Stimulated activated CD8-positive, alpha-beta memory T cell treated with anti-CD3 and anti-CD28 coated beads, Interleukin-7, amount 100 ng/mL, for 4 hours (primary cell): ENCODE results near the gene TRIM16.
"Not testable (repeated sequence)": the region's sequence is repeated elsewhere in the genome, so short reads cannot be mapped to it uniquely, and the experiment has no call there.

Source experiments
- DNase-seq, 2 donors: peaks; one replicate each; pipeline ENCODE4 v3.0.0-alpha.2; 2020; ENCODE audit warnings: low read depth in 2 of 2

Gene TRIM16

DNA sequence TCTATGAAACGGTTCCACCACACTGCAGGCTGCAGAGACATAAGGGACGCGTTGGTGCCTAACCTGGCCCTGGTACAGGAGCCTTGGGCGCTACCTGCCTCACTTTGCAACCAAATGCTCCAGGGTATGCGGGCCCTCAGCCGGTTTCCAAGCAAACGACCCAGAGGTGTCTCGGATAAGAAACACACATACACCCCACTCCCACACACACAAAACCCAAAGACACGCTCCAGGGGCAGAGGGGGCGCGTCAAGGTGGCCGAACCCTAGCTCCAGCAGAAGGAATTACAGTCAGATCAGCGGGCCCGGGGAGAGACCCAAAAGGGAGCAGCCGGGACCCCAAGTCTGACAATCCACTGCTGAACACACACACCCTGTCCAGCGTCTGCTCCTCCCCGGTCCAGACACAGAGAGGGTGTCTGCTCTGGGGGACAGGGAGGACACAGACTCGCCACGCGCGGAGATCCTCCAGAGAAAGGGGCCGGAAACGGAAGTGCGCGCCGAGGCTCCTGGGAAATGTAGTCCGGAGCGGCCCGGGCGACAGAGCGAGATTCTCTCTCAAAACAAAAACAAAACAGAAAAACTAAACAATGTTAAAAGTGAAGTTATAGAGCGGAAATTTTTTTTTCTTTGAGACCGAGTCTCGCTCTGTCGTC, at the start of gene TRIM16:
TRIM16 (minus strand) TSS at position 488 of the 655 bp plus-strand sequence. CDS start 32,702 bp downstream, outside the sequence.
- DNase-seq, result peak; percentile 62 to 72

DNA sequence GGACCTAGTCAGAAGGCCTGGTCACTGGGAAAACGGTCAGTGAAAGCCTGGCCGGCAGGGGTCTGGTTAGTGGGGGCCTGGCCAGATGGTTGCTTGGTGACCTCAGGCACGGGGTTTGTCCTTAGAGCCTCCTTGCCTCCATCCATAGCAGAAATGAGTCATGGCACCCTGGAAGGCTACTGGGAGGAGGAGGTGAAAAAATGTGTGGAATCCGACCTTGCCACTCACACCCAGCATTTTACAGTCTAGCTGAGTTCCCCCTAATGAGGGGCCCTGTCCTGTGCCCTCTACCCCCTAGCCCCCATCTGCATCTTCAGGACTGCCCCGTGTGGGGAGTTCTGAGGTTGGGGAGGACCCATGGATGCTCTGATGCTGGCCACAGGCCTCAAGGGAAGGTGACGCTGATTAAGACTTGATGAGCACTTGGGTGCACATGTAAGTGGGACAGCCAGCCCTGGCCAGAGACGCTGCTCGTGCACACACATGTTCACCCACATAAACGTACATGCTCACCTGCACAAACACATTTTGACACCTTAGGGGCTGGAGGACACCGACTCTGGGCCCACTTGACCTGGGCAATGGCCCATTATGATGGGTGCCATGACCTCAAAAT, 49.2 kb upstream of the TRIM16 start:
- not testable (repeated sequence) for DNase-seq

GRCh38 chr17:15731900-15732299, 47.8 kb upstream of the TRIM16 start, which contains the start of gene TBC1D26:
TBC1D26 (plus strand) TSS chr17:15732283; CDS start chr17:15735349, 3,066 bp downstream.
- not testable (repeated sequence) for DNase-seq

GRCh38 chr17:15730535-15730934, 46.4 kb upstream of the TRIM16 start:
- not testable (repeated sequence) for DNase-seq

- not testable (repeated sequence) for DNase-seq
These were observed 32.8 kb upstream of the TRIM16 start for GRCh38 chr17:15716601-15717563.

DNA sequence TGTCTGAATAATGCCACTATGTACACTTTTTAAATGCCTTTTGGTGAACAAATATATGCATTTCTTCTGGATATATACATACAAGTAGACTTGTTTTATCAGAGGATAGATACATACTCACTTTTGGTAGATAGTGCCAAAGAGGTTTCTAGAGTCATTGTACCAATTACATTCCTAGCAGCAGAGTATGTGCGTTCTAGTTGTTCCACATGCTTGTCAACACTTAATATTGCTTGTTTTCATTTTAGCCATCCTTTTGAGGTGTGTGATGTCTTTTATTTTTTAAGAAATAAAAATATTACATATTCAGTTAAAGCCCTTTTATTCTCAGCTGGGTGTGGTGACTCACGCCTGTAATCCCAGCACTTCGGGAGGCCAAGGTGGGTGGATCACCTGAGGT, 24.8 kb upstream of the TRIM16 start:
- not testable (repeated sequence) for DNase-seq

DNA sequence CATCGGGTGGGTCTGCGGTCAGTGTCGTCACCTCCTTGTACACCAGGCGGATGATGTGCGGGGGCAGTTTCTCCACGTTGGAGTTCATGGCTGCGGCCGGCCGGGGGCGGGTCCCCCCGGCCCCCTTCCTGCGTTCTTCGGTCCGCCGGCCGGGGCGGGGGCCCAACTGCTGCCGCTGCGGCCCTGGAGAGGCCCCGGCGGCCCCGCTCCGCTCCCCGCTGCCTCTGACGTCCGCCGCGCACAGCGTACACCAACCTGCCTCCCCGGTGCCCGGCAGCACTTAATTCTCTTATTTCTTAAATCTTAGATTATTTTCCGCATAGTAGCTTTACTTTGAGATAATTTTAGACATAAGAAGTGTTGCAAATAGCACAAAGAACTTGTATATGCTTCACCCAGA, 20.7 kb upstream of the TRIM16 start:
- not testable (repeated sequence) for DNase-seq

GRCh38 chr17:15704239-15704638, 20.1 kb upstream of the TRIM16 start:
- not testable (repeated sequence) for DNase-seq

DNA sequence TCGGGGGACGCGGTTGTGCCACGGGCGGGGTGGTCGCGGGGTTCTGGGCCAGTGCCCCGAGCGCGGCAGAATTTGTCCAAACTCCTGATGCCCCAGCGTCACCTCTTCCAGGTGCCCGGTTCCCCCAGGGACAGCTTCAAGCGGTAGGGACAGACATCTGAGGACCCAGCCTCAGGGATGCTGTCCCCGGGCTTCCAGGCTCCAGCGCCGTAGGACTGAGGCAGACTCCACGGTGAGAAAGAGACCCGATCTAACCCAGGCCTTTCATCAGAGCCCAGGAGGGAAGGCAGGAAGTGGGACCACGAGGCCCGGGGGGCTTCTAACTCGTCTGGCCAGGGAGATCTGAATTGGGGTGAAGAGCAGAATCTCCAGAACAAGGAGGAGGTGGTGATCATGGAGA, 15.8 kb upstream of the TRIM16 start:
- DNase-seq, result not testable (repeated sequence)

DNA sequence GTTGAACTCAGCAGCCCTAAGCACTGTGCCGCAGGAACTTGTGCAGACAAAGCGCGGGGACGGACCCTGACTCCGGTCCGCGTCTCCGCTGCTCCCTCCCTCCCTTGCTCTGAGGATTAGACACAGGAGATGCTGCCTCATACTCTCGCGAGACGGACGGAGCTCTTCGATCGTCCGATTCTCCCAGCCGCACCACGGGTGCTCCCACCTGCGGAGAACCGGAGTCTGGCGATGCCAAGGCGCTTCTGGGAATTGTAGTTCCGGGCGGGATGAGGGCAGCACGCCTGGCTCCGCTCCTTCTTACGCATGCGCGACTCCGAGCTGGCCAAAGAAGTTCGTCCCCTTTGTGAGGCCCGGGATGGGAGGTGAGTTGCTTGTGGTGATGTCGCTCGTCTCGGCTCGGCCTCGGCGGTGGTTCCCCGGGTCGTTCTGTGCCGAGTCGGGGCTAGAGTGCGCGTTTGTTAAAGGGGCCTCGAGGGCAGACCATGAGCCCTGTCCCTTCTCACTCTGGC, 15.4 kb upstream of the TRIM16 start, which contains the start of gene ZNF286A:
ZNF286A (plus strand) TSS at position 340 of the 512 bp plus-strand sequence. CDS start 578 bp downstream, outside the sequence.
- DNase-seq, result peak; percentile 91 to 94

DNA sequence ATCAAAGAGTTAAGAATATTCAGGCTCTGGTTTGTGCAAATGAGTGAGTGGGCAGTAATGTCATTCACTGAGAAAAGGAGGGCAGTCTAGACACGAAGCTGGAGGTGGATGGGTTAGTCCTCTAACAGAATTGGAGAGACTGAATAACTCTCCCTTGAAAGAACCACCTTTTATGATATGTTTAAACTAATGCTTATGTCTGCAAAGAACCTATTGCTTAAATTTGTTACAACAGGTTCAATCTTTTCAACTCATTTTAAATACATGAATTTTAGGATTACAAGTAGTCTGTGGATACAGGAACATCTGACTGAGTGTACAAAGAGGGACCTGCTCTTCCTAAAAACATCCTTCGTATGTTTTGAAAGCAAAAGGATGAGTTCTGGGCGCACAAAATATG, 14.9 kb upstream of the TRIM16 start:
- not testable (repeated sequence) for DNase-seq

- not testable (repeated sequence) for DNase-seq
These were observed 3.4 kb upstream of the TRIM16 start for GRCh38 chr17:15687494-15687893.

DNA sequence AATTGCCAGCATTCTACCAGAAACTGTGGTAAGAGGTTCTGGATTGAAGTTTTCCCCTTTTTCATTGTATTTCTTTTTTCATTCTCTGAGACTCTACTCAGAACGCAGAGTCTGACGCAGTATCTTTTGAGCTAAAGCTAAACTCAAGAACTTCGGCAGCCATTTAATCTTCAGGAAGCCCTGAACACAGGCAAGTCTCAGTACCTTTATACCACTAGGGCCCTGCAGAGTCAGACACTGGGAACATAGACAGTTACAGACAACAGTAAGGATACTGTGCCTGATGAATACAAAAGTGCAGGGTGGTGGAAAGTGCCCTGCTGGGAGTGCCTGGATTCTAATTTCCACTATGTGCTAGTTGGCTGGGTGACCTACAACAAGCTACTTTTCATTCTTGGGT, 976 bp downstream of the TRIM16 start:
- DNase-seq, result not testable (repeated sequence)

DNA sequence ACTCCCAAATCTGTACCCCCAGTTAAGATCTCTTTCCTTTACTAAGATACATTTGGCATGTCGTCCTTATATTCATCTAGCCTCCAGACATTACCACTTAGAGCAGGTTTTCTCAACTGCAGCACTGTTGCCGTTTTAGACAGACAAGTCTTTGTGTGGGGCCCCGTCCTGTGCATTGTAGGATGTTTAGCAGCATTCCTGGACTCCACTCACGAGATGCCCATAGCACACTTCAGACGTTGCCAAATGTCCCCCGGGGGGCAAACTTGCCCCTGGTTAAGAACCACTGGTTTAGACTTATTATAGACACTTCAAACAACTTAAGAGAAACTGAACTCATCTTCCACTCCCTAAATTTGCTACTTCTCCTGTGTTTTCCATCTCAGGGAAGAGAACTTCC, 8.1 kb downstream of the TRIM16 start:
- DNase-seq, result not testable (repeated sequence)

GRCh38 chr17:15674640-15675039, 9.5 kb downstream of the TRIM16 start:
- DNase-seq, result not testable (repeated sequence)

- DNase-seq, result not testable (repeated sequence)
These were observed 14.6 kb downstream of the TRIM16 start for GRCh38 chr17:15669526-15669925.

DNA sequence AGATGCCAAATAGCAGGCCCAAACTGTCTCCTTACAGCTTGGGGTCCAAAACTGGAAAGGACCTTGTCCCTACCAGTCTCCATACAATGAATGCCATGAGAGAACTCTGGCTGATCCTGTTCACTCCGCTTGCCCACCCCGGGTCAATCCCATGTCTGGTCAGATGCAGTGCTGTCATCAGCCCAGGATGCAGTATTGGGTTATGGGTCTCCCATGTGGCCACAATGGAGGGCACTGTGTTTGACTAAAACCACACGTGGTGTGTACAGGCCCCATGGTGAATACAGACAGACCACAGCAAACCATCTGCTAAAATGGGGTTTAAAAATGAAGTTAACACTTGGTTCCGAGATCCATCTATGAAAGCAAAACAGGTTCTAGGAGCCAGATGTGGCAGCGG, 20.4 kb downstream of the TRIM16 start:
- no peak for DNase-seq

- DNase-seq, result no peak
These were observed 20.9 kb downstream of the TRIM16 start for GRCh38 chr17:15663176-15663575.

GRCh38 chr17:15662681-15663080, 21.4 kb downstream of the TRIM16 start:
- no peak for DNase-seq

- DNase-seq, result no peak
These were observed 24.0 kb downstream of the TRIM16 start for GRCh38 chr17:15660077-15660476.

DNA sequence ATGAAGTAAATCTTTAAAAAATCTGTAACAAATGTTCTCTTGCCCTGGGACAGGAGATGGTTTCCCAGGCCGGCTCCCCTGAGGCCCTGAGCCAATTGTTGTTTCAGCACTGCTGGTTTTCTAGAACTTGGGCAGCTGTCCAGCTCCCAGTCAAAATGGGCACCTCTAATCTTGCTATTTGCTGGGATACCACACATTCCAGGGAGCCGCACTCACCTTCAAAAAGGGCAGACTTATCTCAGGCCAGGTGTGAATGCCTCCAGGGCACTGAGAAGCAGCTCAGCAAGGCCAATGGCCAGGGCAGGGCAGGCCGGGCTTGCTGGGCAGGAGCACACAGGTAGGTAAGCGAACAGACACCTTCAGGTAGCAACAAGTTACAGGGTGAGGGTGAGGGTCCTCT, 24.4 kb downstream of the TRIM16 start:
- no peak for DNase-seq

GRCh38 chr17:15659236-15659635, 24.9 kb downstream of the TRIM16 start:
- DNase-seq, result no peak
